Bronchial epithelial cell (primary cell): ENCODE results near the gene CASK. TPM values are rescaled to one million over a fixed set of nuclear protein-coding genes. Genes with fewer than 3 reads are reported as not detected.
A peak's percentile ranks its signal among the peaks of the same experiment; 100 is the strongest.

Experiments
- DNase-seq: peaks from one replicate; pipeline ENCODE4 v3.0.0-alpha.2; 2010; ENCODE audit warnings: low read depth
- FAIRE-seq: peaks from 2 replicates; lab custom pipeline; 2011; peaks lifted over from hg19 to GRCh38; lab: Jason Lieb, UNC
- H3K27me3 ChIP-seq: 2 replicates; pipeline ENCODE4 v1.5.1; 2011; ENCODE audit warnings: low read length; ENCODE audit not compliant: control insufficient read depth, insufficient read depth
- H3K36me3 ChIP-seq: 2 replicates; pipeline ENCODE4 v1.5.1; 2011; ENCODE audit warnings: low read length; ENCODE audit not compliant: control insufficient read depth, insufficient read depth
- H3K4me3 ChIP-seq: 2 replicates; pipeline ENCODE4 v1.5.1; 2011; ENCODE audit warnings: mild to moderate bottlenecking, low read depth, low read length, control low read depth
- total RNA-seq: library from RNA; depleted of rRNA; stranded (reverse); fragments of >200 nt; gene quantifications from 2 replicates; pipeline ENCODE4 v1.2.1, GENCODE V29; 2014
- TF ChIP-seq, protein P1 (sequence below): IDR thresholded peaks from 2 replicates; pipeline ENCODE4 v1.5.1; 2011; ENCODE audit warnings: mild to moderate bottlenecking, moderate library complexity, low read length, control low read depth, inconsistent platforms; ENCODE audit not compliant: insufficient read depth, severe bottlenecking

CASK gene
- total RNA-seq, 1 donor from 2014 or later: 141 TPM

DNA sequence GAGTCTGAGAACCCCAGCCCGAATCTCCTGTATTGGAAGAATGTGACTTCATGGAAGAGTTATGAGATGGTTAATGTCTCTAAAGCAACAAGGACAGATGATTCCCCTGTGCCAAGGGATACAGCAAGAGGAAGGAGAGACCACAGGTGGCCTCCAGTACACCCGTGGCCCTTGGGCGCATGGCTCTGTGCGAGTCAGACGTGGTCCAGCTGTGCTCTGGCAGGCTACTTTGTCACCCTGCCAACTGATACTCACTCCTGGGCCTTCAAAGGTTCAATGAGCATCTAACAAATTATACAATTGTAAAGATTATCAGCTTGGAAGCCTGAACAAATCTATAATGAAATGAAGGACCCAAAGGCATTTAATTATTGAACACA, 404.5 kb downstream of the CASK start:
- DNase-seq (no peak), FAIRE-seq (no peak)
- Histone ChIP-seq H3K27me3 (no peaks in the 10 kb centered on the region), H3K36me3 (no peaks in the 10 kb centered on the region), H3K4me3 (no peak overlapping the region)
- TF ChIP-seq, protein P1, sequence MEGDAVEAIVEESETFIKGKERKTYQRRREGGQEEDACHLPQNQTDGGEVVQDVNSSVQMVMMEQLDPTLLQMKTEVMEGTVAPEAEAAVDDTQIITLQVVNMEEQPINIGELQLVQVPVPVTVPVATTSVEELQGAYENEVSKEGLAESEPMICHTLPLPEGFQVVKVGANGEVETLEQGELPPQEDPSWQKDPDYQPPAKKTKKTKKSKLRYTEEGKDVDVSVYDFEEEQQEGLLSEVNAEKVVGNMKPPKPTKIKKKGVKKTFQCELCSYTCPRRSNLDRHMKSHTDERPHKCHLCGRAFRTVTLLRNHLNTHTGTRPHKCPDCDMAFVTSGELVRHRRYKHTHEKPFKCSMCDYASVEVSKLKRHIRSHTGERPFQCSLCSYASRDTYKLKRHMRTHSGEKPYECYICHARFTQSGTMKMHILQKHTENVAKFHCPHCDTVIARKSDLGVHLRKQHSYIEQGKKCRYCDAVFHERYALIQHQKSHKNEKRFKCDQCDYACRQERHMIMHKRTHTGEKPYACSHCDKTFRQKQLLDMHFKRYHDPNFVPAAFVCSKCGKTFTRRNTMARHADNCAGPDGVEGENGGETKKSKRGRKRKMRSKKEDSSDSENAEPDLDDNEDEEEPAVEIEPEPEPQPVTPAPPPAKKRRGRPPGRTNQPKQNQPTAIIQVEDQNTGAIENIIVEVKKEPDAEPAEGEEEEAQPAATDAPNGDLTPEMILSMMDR: no peak

DNA sequence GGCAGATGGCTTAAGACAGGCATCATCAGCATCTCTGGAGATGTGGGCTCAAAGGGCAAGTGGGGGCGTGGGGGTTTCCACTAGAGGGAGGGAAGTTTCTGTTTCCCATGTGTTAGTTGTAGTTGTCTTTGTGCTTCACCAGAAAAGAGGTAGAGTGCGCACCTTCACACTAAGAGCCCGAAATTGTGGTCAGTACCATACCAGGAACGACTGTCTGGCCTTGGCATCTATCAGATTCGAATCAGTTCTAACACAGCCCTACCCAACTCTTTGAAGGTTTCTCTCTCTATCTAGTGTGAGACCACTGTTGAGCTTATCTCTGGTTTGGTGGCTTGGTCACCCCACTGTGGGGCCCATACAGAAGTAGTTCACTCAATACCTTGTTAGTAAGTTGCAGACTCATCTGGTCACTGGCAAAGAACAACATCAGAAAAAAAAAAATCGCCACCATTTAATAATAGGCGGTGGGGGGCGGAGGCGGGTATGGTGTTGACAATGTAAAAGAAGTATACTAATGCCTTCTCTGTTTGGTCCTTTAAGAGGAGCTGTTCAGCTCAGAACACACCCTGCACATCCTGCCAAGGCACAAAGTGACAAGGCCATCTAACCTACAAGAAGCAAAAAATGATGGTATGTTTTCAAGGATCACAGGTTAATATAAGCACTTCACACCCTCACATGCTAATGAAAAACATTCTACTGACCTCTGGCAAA, 405.1 kb downstream of the CASK start:
- DNase-seq (no peak), FAIRE-seq (peak; percentile 62)
- TF ChIP-seq, protein P1: no peak
- Histone ChIP-seq H3K27me3 (no peaks in the 10 kb centered on the region), H3K4me3 (no peak overlapping the region), H3K36me3 (no peaks in the 10 kb centered on the region)

DNA sequence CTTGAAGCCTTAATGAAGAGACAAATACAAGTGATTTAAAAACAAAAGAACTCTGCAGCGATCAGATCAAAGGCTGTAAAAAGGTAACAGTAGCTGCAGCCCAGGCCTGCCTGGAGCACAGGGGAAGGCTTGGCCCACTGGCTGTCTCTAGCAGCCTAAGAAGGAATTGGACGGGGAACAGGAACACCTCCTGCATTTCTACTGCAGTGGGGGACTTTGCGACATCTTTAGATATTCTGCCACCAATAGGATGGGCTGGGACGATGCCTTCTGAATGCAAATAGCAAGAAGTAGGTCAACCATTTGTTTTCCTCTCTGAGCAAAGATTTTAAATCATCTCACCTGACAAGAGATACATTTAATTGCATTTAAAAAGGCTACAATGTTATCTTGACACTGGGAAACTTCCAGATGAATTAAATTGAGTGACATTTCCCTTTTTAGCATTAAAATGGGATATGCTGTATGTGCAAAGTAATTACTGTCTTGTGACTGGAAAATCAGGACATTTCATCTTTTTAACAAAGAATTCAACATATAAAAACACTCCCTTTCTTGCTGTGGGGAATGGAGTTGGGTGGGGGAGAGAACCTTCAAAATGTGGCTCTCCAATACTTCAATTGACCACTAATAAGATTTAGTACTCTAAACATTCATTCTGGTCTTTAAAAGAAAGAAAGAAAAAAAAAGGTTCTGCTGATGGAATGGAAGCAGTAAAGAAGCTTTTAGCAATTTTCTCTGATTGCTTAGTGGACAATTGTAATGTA, 406.2 kb downstream of the CASK start:
- Histone ChIP-seq H3K36me3 (no peaks in the 10 kb centered on the region), H3K27me3 (no peaks in the 10 kb centered on the region), H3K4me3 (no peak overlapping the region)
- FAIRE-seq (no peak), DNase-seq (no peak)
- TF ChIP-seq, protein P1: no peak

DNA sequence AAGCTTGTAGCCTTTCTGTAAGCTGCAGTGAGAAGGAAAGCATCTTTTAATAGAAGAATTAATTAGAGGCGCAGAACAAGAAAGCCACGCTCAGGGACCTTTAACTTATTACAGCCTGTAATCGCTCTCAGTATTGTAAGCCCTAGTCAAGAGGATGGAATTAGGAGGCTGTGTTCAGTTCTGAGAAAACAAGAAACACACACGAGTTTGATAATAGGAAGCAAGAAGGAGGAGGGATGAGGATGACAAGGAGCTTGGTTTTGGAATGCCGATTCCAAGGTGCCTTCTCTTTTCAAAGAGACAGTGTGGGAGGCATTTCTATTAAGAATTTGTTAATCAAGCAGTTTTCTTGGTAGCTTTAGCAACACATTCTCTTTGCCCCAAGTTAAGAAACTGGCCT, 406.9 kb downstream of the CASK start:
- TF ChIP-seq, protein P1: no peak
- DNase-seq (no peak), FAIRE-seq (no peak)
- H3K4me3 ChIP-seq: no peak overlapping the region
- no peaks in the 10 kb centered on the region for H3K27me3 ChIP-seq
- no peaks in the 10 kb centered on the region for H3K36me3 ChIP-seq

DNA sequence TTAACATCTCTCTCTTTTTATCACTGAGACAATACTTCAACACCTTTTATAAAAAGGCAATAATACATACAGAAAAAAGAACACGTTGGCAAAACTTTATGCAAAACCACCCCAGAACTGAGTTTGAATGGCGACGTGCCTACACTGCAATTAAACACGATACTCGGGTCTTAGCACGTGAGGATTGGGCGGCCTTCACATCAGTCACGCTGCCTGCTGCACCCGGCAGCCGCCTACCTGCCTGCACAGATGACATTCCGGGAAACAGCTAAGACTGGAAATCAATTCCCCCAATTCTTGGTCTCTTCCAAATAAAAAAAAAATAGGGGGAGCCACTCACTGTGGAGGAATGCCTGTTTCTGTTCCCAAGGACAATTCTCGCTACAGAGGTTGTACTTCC, 408.0 kb downstream of the CASK start:
- no peak for FAIRE-seq
- H3K27me3 ChIP-seq: no peaks in the 10 kb centered on the region
- no peaks in the 10 kb centered on the region for H3K36me3 ChIP-seq
- no peak overlapping the region for H3K4me3 ChIP-seq
- TF ChIP-seq, protein P1: no peak
- DNase-seq: no peak
